Osteoblast (primary cell): ENCODE results near the gene VSTM2A. TPM values are rescaled to one million over a fixed set of nuclear protein-coding genes. Genes with fewer than 3 reads are reported as not detected.

Source experiments
- DNase-seq: peaks from one replicate; pipeline ENCODE4 v3.0.0; 2011; ENCODE audit warnings: low spot score, mixed read lengths; ENCODE audit not compliant: insufficient read length; ENCODE audit errors: missing footprints
- H2AFZ ChIP-seq: 2 replicates; pipeline ENCODE4 v1.6.0; 2011; ENCODE audit warnings: mild to moderate bottlenecking, low read length
- H3K27ac ChIP-seq: 2 replicates; pipeline ENCODE4 v1.5.1; 2011; ENCODE audit warnings: mild to moderate bottlenecking, low read depth, low read length, moderate library complexity
- H3K27me3 ChIP-seq: 2 replicates; pipeline ENCODE4 v1.6.0; 2012; ENCODE audit warnings: mild to moderate bottlenecking, control low read depth, inconsistent platforms, low read length, moderate library complexity; ENCODE audit not compliant: insufficient read depth
- H3K36me3 ChIP-seq: 2 replicates; pipeline ENCODE4 v1.5.1; 2011; ENCODE audit warnings: mild to moderate bottlenecking, low read length, control low read depth, moderate library complexity; ENCODE audit not compliant: insufficient read depth
- H3K4me1 ChIP-seq: 2 replicates; pipeline ENCODE4 v1.5.1; 2011; ENCODE audit warnings: mild to moderate bottlenecking, low read length, control low read depth, moderate library complexity; ENCODE audit not compliant: insufficient read depth
- H3K4me2 ChIP-seq: 2 replicates; pipeline ENCODE4 v1.6.0; 2011; ENCODE audit warnings: mild to moderate bottlenecking, low read length; ENCODE audit not compliant: insufficient read depth
- H3K4me3 ChIP-seq: fragments of 200-600 bp; sonication (generic); 3 replicates; pipeline ENCODE4 v1.5.1; 2012; ENCODE audit warnings: mild to moderate bottlenecking, low read length, inconsistent platforms; ENCODE audit not compliant: insufficient read depth
- H3K79me2 ChIP-seq: 2 replicates; pipeline ENCODE4 v1.6.0; 2012; ENCODE audit warnings: mild to moderate bottlenecking, low read length, control low read depth, inconsistent platforms; ENCODE audit not compliant: insufficient read depth
- H3K9me3 ChIP-seq: 2 replicates; pipeline ENCODE4 v1.5.1; 2011; ENCODE audit warnings: low read depth, low read length, control low read depth
- H4K20me1 ChIP-seq: 2 replicates; pipeline ENCODE4 v1.6.0; 2012; ENCODE audit warnings: mild to moderate bottlenecking, low read length, control low read depth; ENCODE audit not compliant: insufficient read depth
- CTCF ChIP-seq: IDR thresholded peaks from 2 replicates; pipeline ENCODE4 v1.5.1; 2011; ENCODE audit warnings: mild to moderate bottlenecking, low read depth, low read length, moderate library complexity; ENCODE audit errors: extremely low read depth
- total RNA-seq: library from RNA; depleted of rRNA; stranded (reverse); fragments of >200 nt; gene quantifications from 2 replicates; pipeline ENCODE4 v1.2.3, GENCODE V29; 2012

VSTM2A gene
- total RNA-seq, 1 donor, result not detected

- no peak for DNase-seq
- Histone ChIP-seq H3K27me3 (no peaks in the 10 kb centered on the region), H3K79me2 (no peaks in the 10 kb centered on the region), H3K4me3 (no peak overlapping the region), H3K27ac (no peak overlapping the region), H4K20me1 (no peaks in the 10 kb centered on the region), H3K4me2 (no peak overlapping the region), H3K36me3 (no peaks in the 10 kb centered on the region), H3K9me3 (no peaks in the 10 kb centered on the region), H2AFZ (no peak overlapping the region), H3K4me1 (no peaks in the 10 kb centered on the region)
- no peak for TF ChIP-seq CTCF
Measured at GRCh38 chr7:54565432-54565831, 23.3 kb downstream of the VSTM2A start.

GRCh38 chr7:54581511-54581910 lies 39.3 kb downstream of the VSTM2A start:
- no peaks in the 10 kb centered on the region for H4K20me1 ChIP-seq
- no peak overlapping the region for H3K4me3 ChIP-seq
- no peaks in the 10 kb centered on the region for H3K79me2 ChIP-seq
- H3K27me3 ChIP-seq, result no peaks in the 10 kb centered on the region
- no peak for DNase-seq
- H2AFZ ChIP-seq, result no peak overlapping the region
- H3K4me1 ChIP-seq, result no peaks in the 10 kb centered on the region
- no peak overlapping the region for H3K27ac ChIP-seq
- no peak overlapping the region for H3K4me2 ChIP-seq
- no peak for TF ChIP-seq CTCF
- peaks cover 2% of the 10 kb centered on the region for H3K9me3 ChIP-seq
- no peaks in the 10 kb centered on the region for H3K36me3 ChIP-seq

- no peaks in the 10 kb centered on the region for H3K9me3 ChIP-seq
- no peaks in the 10 kb centered on the region for H3K27me3 ChIP-seq
- no peak overlapping the region for H3K27ac ChIP-seq
- H3K36me3 ChIP-seq, result no peaks in the 10 kb centered on the region
- DNase-seq, result no peak
- no peaks in the 10 kb centered on the region for H3K4me1 ChIP-seq
- H4K20me1 ChIP-seq, result no peaks in the 10 kb centered on the region
- no peaks in the 10 kb centered on the region for H3K79me2 ChIP-seq
- TF ChIP-seq CTCF, result no peak
- no peak overlapping the region for H3K4me3 ChIP-seq
- H2AFZ ChIP-seq, result no peak overlapping the region
- H3K4me2 ChIP-seq, result no peak overlapping the region
Measured at GRCh38 chr7:54591404-54592386, 49.5 kb downstream of the VSTM2A start.

GRCh38 chr7:54596747-54597146 lies 54.6 kb downstream of the VSTM2A start:
- H3K27me3 ChIP-seq, result no peaks in the 10 kb centered on the region
- H3K4me3 ChIP-seq, result no peak overlapping the region
- no peak for DNase-seq
- no peaks in the 10 kb centered on the region for H4K20me1 ChIP-seq
- no peak overlapping the region for H3K27ac ChIP-seq
- no peaks in the 10 kb centered on the region for H3K4me1 ChIP-seq
- TF ChIP-seq CTCF, result no peak
- H3K79me2 ChIP-seq, result no peaks in the 10 kb centered on the region
- no peak overlapping the region for H3K4me2 ChIP-seq
- no peaks in the 10 kb centered on the region for H3K9me3 ChIP-seq
- H3K36me3 ChIP-seq, result no peaks in the 10 kb centered on the region
- no peak overlapping the region for H2AFZ ChIP-seq
